NT2/D1 (cell line): ENCODE results near the gene OLFML2B.

ENCODE experiments used
- SUZ12 ChIP-seq: IDR thresholded peaks from 2 replicates; pipeline ENCODE4 v1.6.1; 2011; ENCODE audit not compliant: insufficient read length, insufficient read depth; ENCODE audit errors: extremely low read depth
- YY1 ChIP-seq: IDR thresholded peaks from 2 replicates; pipeline ENCODE4 v1.6.1; 2011; ENCODE audit not compliant: insufficient read length, insufficient read depth
- ZNF274 ChIP-seq: IDR thresholded peaks from 2 replicates; pipeline ENCODE4 v1.6.1; 2011; ENCODE audit warnings: mild to moderate bottlenecking, low read depth, low read length

DNA sequence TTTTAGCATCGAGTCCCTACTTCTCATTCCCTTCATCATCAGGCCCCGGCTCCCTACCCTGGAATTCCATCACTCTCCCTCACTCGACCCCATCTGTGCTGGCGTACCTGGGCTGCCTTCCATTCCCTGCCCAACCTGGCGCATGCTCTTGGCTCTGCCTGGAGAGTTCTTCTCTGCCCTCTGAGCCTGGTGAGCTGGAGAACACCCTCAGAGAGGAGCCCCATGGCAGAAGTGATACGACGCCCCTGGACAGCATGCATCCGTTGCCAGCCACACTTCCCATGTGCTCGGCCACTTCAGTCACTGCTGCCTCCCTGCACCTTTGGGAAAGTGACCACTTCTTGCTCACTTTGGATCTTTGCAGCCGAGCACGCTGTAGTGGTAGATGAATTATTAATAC is 30.1 kb downstream of the OLFML2B start:
- TF ChIP-seq SUZ12 (no peak), ZNF274 (no peak), YY1 (no peak)
